K562 (cell line): ENCODE results near the gene LIPT2. TPM values are rescaled to one million over a fixed set of nuclear protein-coding genes. Genes with fewer than 3 reads are reported as not detected.
A peak's percentile ranks its signal among the peaks of the same experiment; 100 is the strongest.

Experiments
- ATAC-seq: fragments of 200-7000 bp; cut with Tn5 transposase; 3 replicates; pipeline ENCODE4 v1.9.1; 2020; ENCODE audit warnings: moderate library complexity
- BruUV-seq: library from RNA; stranded (reverse); fragments of 400-500 nt; replicated peaks from 2 replicates; lab custom pipeline; 2021; lab: Mats Ljungman, UMichigan
- CTCF ChIA-PET: fragments of 300-600 bp; formaldehyde crosslinking; extraction: SDS; loops from one replicate; lab custom pipeline; 2021; ENCODE audit warnings: low intra/inter-chr PET ratio; lab: Yijun Ruan, JAX
- POLR2A ChIA-PET: fragments of 300-600, 350-650 bp; sonication (Branson Sonifier 250); formaldehyde crosslinking; extraction: SDS; loops from one replicate; lab custom pipeline; 2021; ENCODE audit warnings: antibody characterized with exemption, inconsistent platforms; lab: Yijun Ruan, JAX
- DNase-seq, 4 experiments: peaks; one replicate each; pipeline versions ENCODE4 v3.0.0 to v3.0.0-alpha.2; 2011 to 2018; ENCODE audit warnings: low spot score in 3 of 4, mixed read lengths in 3 of 4; ENCODE audit errors: extremely low read depth in 1 of 4
- FAIRE-seq: peaks from 2 replicates; lab custom pipeline; 2011; peaks lifted over from hg19 to GRCh38; lab: Jason Lieb, UNC
- H2AFZ ChIP-seq: 2 replicates; pipeline ENCODE4 v1.6.0; 2011; ENCODE audit warnings: low read depth, low read length, control low read depth, inconsistent platforms
- H3K27ac ChIP-seq: fragments of 200-600 bp; 3 replicates; pipeline ENCODE4 v1.8.0; 2011; ENCODE audit warnings: low read depth, mild to moderate bottlenecking, control low read depth, inconsistent platforms, low read length, moderate library complexity, mixed read lengths; ENCODE audit errors: extremely low read depth
- H3K27me3 ChIP-seq, 2 experiments: fragments of 300-600 bp in 1 of 2; 2 replicates in 1 of 2; 3 replicates in 1 of 2; pipeline versions ENCODE4 v1.6.0 to v1.8.0; 2011; ENCODE audit warnings: inconsistent platforms in 2 of 2, low read length in 2 of 2, mild to moderate bottlenecking in 1 of 2, mixed read lengths in 1 of 2, moderate library complexity in 1 of 2; ENCODE audit not compliant: control insufficient read depth in 2 of 2, insufficient read depth in 2 of 2
- H3K36me3 ChIP-seq: fragments of 300-600 bp; 3 replicates; pipeline ENCODE4 v1.8.0; 2011; ENCODE audit warnings: mild to moderate bottlenecking, low read length, inconsistent platforms; ENCODE audit not compliant: control insufficient read depth, insufficient read depth
- H3K4me1 ChIP-seq, 2 experiments: fragments of 200-600 bp in 1 of 2; replicated peaks in 1 of 2; 2 replicates in 1 of 2; 3 replicates in 1 of 2; pipeline versions ENCODE4 v1.5.1 to v1.8.0; 2011; ENCODE audit warnings: inconsistent platforms in 2 of 2, low read length in 2 of 2, mild to moderate bottlenecking in 1 of 2, mixed read lengths in 1 of 2, moderate library complexity in 1 of 2; ENCODE audit not compliant: control insufficient read depth in 2 of 2, insufficient read depth in 2 of 2
- H3K4me2 ChIP-seq: 2 replicates; pipeline ENCODE4 v1.6.1; 2011; ENCODE audit warnings: low read length, control low read depth, inconsistent platforms, mixed read lengths; ENCODE audit not compliant: insufficient read depth
- H3K4me3 ChIP-seq: fragments of 200-600 bp; sonication (generic), shearing (Covaris generic); 2 replicates; pipeline ENCODE4 v1.5.1; 2016; ENCODE audit warnings: control low read depth, inconsistent platforms
- H3K79me2 ChIP-seq: fragments of 200-600 bp; 3 replicates; pipeline ENCODE4 v1.8.0; 2011; ENCODE audit warnings: low read length, inconsistent platforms; ENCODE audit not compliant: control insufficient read depth, insufficient read depth
- H3K9ac ChIP-seq, 2 experiments: 2 replicates each; pipeline versions ENCODE4 v1.6.0 to v1.6.1; 2011; ENCODE audit warnings: low read depth in 2 of 2, low read length in 2 of 2, control low read depth in 1 of 2, inconsistent platforms in 1 of 2, mild to moderate bottlenecking in 1 of 2, mixed read lengths in 1 of 2; ENCODE audit not compliant: insufficient read depth in 1 of 2
- H3K9me1 ChIP-seq: one replicate; pipeline ENCODE4 v1.6.0; 2011; ENCODE audit warnings: inconsistent platforms, mild to moderate bottlenecking, low read length, moderate library complexity; ENCODE audit not compliant: control insufficient read depth, insufficient read depth
- H3K9me3 ChIP-seq: replicated peaks from 2 replicates; pipeline ENCODE4 v1.5.1; 2011; ENCODE audit warnings: low read depth, low read length, inconsistent platforms; ENCODE audit not compliant: control insufficient read depth, insufficient read depth
- H4K20me1 ChIP-seq: replicated peaks from 2 replicates; pipeline ENCODE4 v1.6.1; 2011; ENCODE audit warnings: low read length, inconsistent platforms, mixed read lengths; ENCODE audit not compliant: control insufficient read depth, insufficient read depth
- SIN3B ChIP-seq: fragments of 450-650 bp; IDR thresholded peaks from 2 replicates; pipeline ENCODE4 v1.6.1; 2017; ENCODE audit warnings: low read depth, mild to moderate bottlenecking, moderate library complexity
- SPI1 ChIP-seq: IDR thresholded peaks from 2 replicates; pipeline ENCODE4 v1.6.1; 2011; ENCODE audit warnings: low read depth, low read length, control low read depth, borderline replicate concordance
- WGBS: fragments of 100-300 bp; shearing (Covaris generic); methylation state at CpG from one replicate; pipeline ENCODE4 v1.1.6; 2016; ENCODE audit warnings: low coverage, mixed read lengths; ENCODE audit not compliant: insufficient coverage; ENCODE audit errors: missing lambda C conversion rate; 5-methylcytosine and 5-hydroxymethylcytosine counted together
- in situ Hi-C: fragments of 300-500 bp; cut with MboI; formaldehyde crosslinking; loops from 4 replicates; pipeline ENCODE4 v1.15.0; 2018; ENCODE audit warnings: inconsistent platforms, mixed read lengths
- intact Hi-C: fragments of 100-400 bp; cut with micrococcal nuclease; formaldehyde crosslinking; loops from 2 replicates; pipeline ENCODE4 v1.14.2; 2022
- polyA plus RNA-seq, 8 experiments: library from polyadenylated mRNA; depleted of rRNA in 4 of 8; stranded (reverse) in 5 of 8; unstranded in 3 of 8; fragments of >200 nt; fragmentation: Nextera tagmentation in 2 of 8; fragmentation: Illumina TruSeq in 1 of 8; extraction: Ambion mirVana in 2 of 8; extraction: Trizol in 1 of 8; gene quantifications; 2 replicates each; pipeline versions ENCODE4 v1.2.1 to v1.2.3, GENCODE V29; 2011 to 2014; ENCODE audit warnings: inconsistent platforms in 1 of 8, missing spikeins in 1 of 8
- total RNA-seq, 7 experiments: library from RNA; depleted of rRNA in 6 of 7; stranded (reverse); fragments of >200 nt in 6 of 7; fragmentation: Illumina TruSeq in 2 of 7; extraction: Trizol in 2 of 7; gene quantifications; 2 replicates each; pipeline versions ENCODE4 v1.2.1 to v1.2.3, GENCODE V29; 2011 to 2021; ENCODE audit warnings: low replicate concordance in 1 of 7
- TF ChIP-seq, protein P1 (sequence below): fragments of 450-650 bp; IDR thresholded peaks from 2 replicates; pipeline ENCODE4 v1.6.1; 2016; ENCODE audit warnings: mild to moderate bottlenecking
- TF ChIP-seq, protein P2 (sequence below): IDR thresholded peaks from 2 replicates; pipeline ENCODE4 v1.6.1; 2011; ENCODE audit not compliant: insufficient read length; ENCODE audit errors: extremely low read depth

The LIPT2 gene
- total and polyA plus RNA-seq, 9 of the 15 experiments (the other 6 are each of a cell fraction or from before 2014, with no cell fraction given), result 1.00 to 5.2 (median 3.5) TPM

DNA sequence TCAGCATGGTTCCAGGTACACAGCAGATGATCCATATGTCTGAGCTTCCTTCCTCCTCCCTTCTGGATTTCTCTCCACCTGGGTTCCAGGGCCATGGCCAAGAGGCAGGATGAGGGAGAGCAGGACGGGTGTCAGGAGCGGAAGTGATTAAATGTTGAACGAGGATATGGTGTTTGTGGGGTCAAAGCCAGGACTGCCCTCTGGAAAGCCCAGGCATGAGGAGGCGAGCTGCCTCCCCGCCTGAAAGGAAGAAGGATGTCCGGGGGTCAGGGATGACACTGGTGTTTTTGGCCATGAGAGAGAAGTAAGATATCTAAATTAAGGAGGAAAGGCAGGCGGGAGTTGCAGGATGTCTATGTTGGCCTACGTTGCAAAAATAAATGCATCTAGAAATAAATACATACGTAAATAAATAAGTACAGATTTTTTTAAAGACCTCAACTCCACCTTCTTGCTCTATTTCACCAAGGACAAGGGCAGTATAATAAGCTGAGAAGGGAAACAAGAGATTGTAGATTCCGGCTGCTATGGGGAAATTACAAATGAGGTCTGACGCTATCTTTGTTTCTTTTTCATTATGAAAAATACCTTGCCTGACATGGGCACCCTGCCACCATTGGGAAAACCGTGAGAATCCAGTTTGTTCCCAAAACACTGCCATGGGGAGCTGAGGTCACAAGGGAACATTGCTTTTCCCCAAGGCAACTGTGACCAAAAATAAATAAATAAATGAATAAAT, 27.6 kb upstream of the LIPT2 start:
- TF ChIP-seq, protein P1, sequence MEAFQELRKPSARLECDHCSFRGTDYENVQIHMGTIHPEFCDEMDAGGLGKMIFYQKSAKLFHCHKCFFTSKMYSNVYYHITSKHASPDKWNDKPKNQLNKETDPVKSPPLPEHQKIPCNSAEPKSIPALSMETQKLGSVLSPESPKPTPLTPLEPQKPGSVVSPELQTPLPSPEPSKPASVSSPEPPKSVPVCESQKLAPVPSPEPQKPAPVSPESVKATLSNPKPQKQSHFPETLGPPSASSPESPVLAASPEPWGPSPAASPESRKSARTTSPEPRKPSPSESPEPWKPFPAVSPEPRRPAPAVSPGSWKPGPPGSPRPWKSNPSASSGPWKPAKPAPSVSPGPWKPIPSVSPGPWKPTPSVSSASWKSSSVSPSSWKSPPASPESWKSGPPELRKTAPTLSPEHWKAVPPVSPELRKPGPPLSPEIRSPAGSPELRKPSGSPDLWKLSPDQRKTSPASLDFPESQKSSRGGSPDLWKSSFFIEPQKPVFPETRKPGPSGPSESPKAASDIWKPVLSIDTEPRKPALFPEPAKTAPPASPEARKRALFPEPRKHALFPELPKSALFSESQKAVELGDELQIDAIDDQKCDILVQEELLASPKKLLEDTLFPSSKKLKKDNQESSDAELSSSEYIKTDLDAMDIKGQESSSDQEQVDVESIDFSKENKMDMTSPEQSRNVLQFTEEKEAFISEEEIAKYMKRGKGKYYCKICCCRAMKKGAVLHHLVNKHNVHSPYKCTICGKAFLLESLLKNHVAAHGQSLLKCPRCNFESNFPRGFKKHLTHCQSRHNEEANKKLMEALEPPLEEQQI, result no peak
- TF ChIP-seq SPI1 (0 out of 2 replicates have a peak, but pooled peaks have one; percentile 6), SIN3B (no peak)
- TF ChIP-seq, protein P2, sequence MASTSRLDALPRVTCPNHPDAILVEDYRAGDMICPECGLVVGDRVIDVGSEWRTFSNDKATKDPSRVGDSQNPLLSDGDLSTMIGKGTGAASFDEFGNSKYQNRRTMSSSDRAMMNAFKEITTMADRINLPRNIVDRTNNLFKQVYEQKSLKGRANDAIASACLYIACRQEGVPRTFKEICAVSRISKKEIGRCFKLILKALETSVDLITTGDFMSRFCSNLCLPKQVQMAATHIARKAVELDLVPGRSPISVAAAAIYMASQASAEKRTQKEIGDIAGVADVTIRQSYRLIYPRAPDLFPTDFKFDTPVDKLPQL, result no peak
- TF ChIP-seq, all 486 proteins: peak for 1
- no TSS peak for BruUV-seq

More for the DNA sequence above, 27.6 kb upstream of the LIPT2 start:
- H3K4me3 ChIP-seq, result no peak overlapping the region
- DNase-seq (no peak), FAIRE-seq (no peak), ATAC-seq (no peak)
- 8% methylated on average over 12 of the region's 12 CpGs for WGBS
- H4K20me1 ChIP-seq, result no peaks in the 10 kb centered on the region
- ChIA-PET CTCF (no interaction called here), POLR2A (interaction anchor here (0.5 to 0.9 kb wide), 3 partner anchors 10 to 1589 kb away, joined by 3 to 4 read pairs (median 3); partner anchors contain the start of gene LIPT2)
- peak overlapping the region; percentile 33; the same call in 1 of the 2 replicates for H2AFZ ChIP-seq
- in situ Hi-C loops, result no loop called here
- no peaks in the 10 kb centered on the region for H3K9me3 ChIP-seq
- no peak overlapping the region for H3K27ac ChIP-seq
- no peak overlapping the region for H3K4me2 ChIP-seq
- H3K9ac ChIP-seq, result peak overlapping the region in 1 of 2 experiments; percentile 72; a peak in 1 of 4 replicates
- intact Hi-C loops, result no loop called here
- no peaks in the 10 kb centered on the region for H3K36me3 ChIP-seq
- no peaks in the 10 kb centered on the region for H3K4me1 ChIP-seq
- H3K79me2 ChIP-seq, result no peaks in the 10 kb centered on the region
- no peaks in the 10 kb centered on the region for H3K9me1 ChIP-seq
- H3K27me3 ChIP-seq, result peaks cover 0 to 2% of the 10 kb centered on the region in 2 experiments; a peak in 4 of 5 replicates
